ENCODE data around the gene GPC3. TPM values are rescaled to one million over a fixed set of nuclear protein-coding genes. Genes with fewer than 3 reads are reported as not detected.
"Not testable (repeated sequence)": the region's sequence is repeated elsewhere in the genome, so short reads cannot be mapped to it uniquely, and the experiment has no call there.

GPC3 gene
- total RNA-seq, 6 donors from 2014 or later: 9.4 to 111 (median 57.6) TPM

DNA sequence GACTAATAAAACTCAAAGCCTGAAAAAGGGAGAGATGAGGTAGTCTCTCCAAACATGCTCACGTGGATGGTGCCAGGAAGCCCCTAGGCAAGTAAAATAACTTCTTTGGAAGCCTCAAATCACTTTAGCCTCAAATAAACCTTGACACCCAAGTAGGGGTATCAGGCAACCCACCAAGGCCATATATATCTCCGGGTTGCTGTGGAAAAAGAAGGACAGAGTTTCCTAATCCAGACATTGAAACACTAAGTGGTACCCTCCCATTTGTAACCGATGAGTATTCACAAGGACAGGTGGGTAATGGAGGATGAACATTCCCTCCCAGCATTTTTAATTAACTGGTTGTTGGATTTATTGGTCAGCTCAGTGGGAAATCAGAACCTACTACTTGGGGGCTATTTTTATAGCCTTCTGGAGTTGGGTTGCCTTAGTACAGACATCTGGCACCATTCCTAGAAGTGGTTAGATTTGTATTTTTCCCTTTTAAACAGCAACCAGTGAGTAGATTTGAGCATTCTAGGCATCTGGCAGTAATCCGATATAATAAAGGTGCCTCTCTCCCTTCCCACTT is 87.7 kb downstream of the GPC3 start:
- Histone ChIP-seq H3K9me3 (no peaks in the 10 kb centered on the region), H3K4me3 (no peak overlapping the region), H3K27me3 (no peaks in the 10 kb centered on the region), H3K4me1 (no peaks in the 10 kb centered on the region), H3K27ac (no peak overlapping the region), H3K36me3 (no peaks in the 10 kb centered on the region)
- WGBS, 2 donors: 68 to 69% methylated on average over 4 of the region's 4 CpGs
- DNase-seq: no peak
- TF ChIP-seq, protein P1, sequence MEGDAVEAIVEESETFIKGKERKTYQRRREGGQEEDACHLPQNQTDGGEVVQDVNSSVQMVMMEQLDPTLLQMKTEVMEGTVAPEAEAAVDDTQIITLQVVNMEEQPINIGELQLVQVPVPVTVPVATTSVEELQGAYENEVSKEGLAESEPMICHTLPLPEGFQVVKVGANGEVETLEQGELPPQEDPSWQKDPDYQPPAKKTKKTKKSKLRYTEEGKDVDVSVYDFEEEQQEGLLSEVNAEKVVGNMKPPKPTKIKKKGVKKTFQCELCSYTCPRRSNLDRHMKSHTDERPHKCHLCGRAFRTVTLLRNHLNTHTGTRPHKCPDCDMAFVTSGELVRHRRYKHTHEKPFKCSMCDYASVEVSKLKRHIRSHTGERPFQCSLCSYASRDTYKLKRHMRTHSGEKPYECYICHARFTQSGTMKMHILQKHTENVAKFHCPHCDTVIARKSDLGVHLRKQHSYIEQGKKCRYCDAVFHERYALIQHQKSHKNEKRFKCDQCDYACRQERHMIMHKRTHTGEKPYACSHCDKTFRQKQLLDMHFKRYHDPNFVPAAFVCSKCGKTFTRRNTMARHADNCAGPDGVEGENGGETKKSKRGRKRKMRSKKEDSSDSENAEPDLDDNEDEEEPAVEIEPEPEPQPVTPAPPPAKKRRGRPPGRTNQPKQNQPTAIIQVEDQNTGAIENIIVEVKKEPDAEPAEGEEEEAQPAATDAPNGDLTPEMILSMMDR (IDR thresholded peaks at IDR 0.05): no peak
- TF ChIP-seq EP300 (IDR thresholded peaks at IDR 0.05) (no peak), POLR2AphosphoS5 (IDR thresholded peaks at IDR 0.05) (no peak), POLR2A (IDR thresholded peaks at IDR 0.05) (no peak)
- no peak for ATAC-seq (ENCODE audit: low FRiP score in 2 of 2)

DNA sequence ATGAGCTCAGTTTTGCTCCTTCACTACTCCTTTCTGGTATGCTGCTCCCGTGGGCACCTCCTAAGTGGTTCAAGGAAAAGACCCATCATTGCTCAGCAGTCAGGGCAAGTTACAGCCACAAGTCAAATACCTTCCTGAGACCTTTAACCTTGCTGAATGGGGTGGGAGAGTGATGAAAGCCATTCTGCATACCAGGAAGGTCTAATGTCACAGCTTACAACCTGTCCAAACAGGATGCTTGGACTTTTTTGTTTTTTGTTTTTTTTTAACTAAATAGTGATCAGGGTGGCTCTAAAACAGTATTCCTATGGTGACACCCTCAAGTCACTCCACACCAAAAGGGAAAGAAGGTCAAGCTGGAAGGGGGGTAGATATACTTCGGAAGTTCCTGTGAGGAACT is 93.1 kb downstream of the GPC3 start:
- TF ChIP-seq POLR2A (IDR thresholded peaks at IDR 0.05) (no peak), EP300 (IDR thresholded peaks at IDR 0.05) (no peak), POLR2AphosphoS5 (IDR thresholded peaks at IDR 0.05) (no peak)
- TF ChIP-seq, protein P1 (IDR thresholded peaks at IDR 0.05): no peak
- H3K36me3 ChIP-seq: no peaks in the 10 kb centered on the region
- ATAC-seq (ENCODE audit: low FRiP score in 2 of 2): no peak
- H3K4me1 ChIP-seq: no peaks in the 10 kb centered on the region
- no peak overlapping the region for H3K27ac ChIP-seq
- no peak overlapping the region for H3K4me3 ChIP-seq
- 53 to 66% methylated on average over 2 of the region's 2 CpGs for WGBS, 2 donors
- H3K9me3 ChIP-seq: no peaks in the 10 kb centered on the region
- no peak for DNase-seq
- H3K27me3 ChIP-seq: no peaks in the 10 kb centered on the region

DNA sequence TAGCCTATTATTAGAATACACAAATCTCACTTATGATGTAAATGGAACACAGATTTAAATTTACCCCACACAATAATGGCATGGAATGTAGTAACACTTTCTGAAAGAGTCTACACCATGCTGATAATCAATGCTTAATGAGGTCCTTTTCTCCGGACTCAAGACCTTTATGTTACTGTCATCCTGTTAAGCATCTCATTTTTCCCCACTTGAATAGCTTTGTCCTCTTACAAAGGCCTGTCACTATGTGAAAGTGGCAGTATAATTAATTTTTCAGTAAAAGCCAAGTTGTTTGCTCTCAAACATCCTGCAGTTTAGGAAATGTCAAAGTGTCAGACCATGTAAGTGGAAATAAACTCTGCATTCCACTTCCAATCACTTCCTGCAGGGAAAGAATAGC is 96.4 kb downstream of the GPC3 start:
- no peak for ATAC-seq (ENCODE audit: low FRiP score in 2 of 2)

DNA sequence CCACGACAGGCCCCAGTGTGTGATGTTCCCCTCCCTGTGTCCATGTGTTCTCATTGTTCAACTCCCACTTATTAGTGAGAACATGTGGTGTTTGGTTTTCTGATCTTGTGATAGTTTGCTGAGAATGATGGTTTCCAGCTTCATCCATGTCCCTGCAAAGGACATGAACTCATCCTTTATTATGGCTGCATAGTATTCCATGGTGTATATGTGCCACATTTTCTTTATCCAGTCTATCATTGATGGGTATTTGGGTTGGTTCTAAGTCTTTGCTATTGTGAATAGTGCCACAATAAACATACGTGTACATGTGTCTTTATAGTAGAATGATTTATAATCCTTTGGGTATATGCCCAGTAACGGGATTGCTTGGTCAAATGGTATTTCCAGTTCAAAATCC is 97.3 kb downstream of the GPC3 start:
- DNase-seq; H3K27me3 ChIP-seq; ATAC-seq (ENCODE audit: low FRiP score in 2 of 2); H3K4me1 ChIP-seq; H3K27ac ChIP-seq; H3K9me3 ChIP-seq; H3K4me3 ChIP-seq; H3K36me3 ChIP-seq: not testable (repeated sequence)
- 80 to 95% methylated on average over 2 to 3 of the region's 3 CpGs for WGBS, 2 donors

More for the DNA sequence above, 96.4 kb downstream of the GPC3 start:
- Histone ChIP-seq H3K4me1 (no peaks in the 10 kb centered on the region), H3K27me3 (no peaks in the 10 kb centered on the region), H3K36me3 (no peaks in the 10 kb centered on the region), H3K9me3 (no peaks in the 10 kb centered on the region), H3K27ac (no peak overlapping the region), H3K4me3 (no peak overlapping the region)
- WGBS, 2 donors: 54 to 64% methylated on average over 1 of the region's 1 CpG
- TF ChIP-seq, protein P1 (IDR thresholded peaks at IDR 0.05): no peak
- TF ChIP-seq POLR2AphosphoS5 (IDR thresholded peaks at IDR 0.05) (no peak), POLR2A (IDR thresholded peaks at IDR 0.05) (no peak), EP300 (IDR thresholded peaks at IDR 0.05) (no peak)
- no peak for DNase-seq

DNA sequence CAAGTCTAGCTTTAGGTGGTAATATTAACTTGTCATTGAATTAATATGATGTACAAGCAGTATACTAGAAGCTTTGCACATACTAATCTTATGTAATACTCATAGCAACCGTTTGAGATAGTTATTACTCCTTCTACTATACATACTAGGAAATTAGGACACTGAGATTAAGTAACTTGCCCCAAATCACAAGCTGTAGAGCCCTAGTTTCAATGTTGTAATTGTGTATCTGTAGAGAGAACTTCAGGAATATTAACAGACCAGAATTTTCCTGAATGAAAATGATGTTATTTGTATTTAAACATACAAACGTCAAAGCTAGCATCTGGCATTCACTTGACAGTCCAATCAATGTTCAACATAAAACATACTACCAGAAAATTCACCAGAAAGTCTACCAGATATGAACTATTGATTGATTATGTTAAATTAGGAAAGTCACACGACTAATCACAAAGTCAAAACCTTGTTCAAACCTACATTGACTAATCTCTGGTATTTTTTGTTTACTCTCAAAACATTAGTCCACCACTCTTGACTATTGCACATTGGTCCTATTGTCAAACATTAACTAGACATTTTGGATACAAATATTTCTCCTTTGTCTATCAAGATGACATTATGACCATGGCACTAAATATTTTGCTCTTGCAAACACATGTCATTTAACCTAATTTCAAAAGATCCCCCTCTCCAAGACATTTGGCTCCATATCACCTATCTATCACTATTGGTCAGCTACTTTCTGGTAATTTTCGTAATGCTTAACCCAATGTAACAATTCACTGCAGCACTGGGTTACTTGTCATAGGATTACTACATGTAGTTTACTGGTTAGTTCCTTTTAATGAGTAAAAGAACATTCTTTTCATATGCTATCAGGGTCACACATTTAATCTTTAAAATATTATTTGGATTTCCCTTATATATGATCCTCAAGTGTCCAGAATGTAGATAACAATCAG is 100.7 kb downstream of the GPC3 start:
- WGBS, 2 donors: 45 to 63% methylated on average over 4 of the region's 4 CpGs
- ATAC-seq (ENCODE audit: low FRiP score in 2 of 2) (no peak), DNase-seq (no peak)
- no peaks in the 10 kb centered on the region for H3K27me3 ChIP-seq
- no peak overlapping the region for H3K4me3 ChIP-seq
- H3K27ac ChIP-seq: no peak overlapping the region
- H3K36me3 ChIP-seq: no peaks in the 10 kb centered on the region
- TF ChIP-seq EP300 (IDR thresholded peaks at IDR 0.05) (no peak), POLR2AphosphoS5 (IDR thresholded peaks at IDR 0.05) (no peak), POLR2A (IDR thresholded peaks at IDR 0.05) (no peak)
- TF ChIP-seq, protein P1 (IDR thresholded peaks at IDR 0.05): no peak
- no peaks in the 10 kb centered on the region for H3K4me1 ChIP-seq
- no peaks in the 10 kb centered on the region for H3K9me3 ChIP-seq
